ENCODE data around the gene DAB2IP. TPM values are rescaled to one million over a fixed set of nuclear protein-coding genes. Genes with fewer than 3 reads are reported as not detected.

The DAB2IP gene
- total RNA-seq, 1 experiment from 2014 or later, result 46.7 TPM

GRCh38 chr9:121660876-121661275, 9.4 kb downstream of the DAB2IP start:
- Histone ChIP-seq H3K27ac (no peak overlapping the region), H3K36me3 (ENCODE audit: low read depth) (no peaks in the 10 kb centered on the region), H3K9me2 (ENCODE audit: insufficient read depth) (no peaks in the 10 kb centered on the region), H3F3A (ENCODE audit: insufficient read depth, low read depth) (no peaks in the 10 kb centered on the region), H3K79me2 (ENCODE audit: low read depth) (no peaks in the 10 kb centered on the region), H3K4me2 (no peak overlapping the region), H4K20me1 (ENCODE audit: insufficient read depth) (no peaks in the 10 kb centered on the region; the same call in 1 of the 2 replicates), H2AFZ (no peak overlapping the region), H3K4me3 (no peak overlapping the region), H3K27me3 (ENCODE audit: insufficient read depth, low read depth) (no peaks in the 10 kb centered on the region), H3K4me1 (replicated peaks; ENCODE audit: insufficient read depth) (no peaks in the 10 kb centered on the region), H3K9me3 (ENCODE audit: insufficient read depth, low read depth) (no peaks in the 10 kb centered on the region)
- no peak for TF ChIP-seq CTCF (conservative IDR thresholded peaks at IDR 0.05)
- no peak for TF ChIP-seq EZH2 (IDR thresholded peaks at IDR 0.05; ENCODE audit: low read depth)
- POLR2A ChIA-PET (ENCODE audit: unreplicated experiment), result no interaction called here
- no TSS peak for BruUV-seq (replicated peaks)
- intact Hi-C loops (cut with micrococcal nuclease; ENCODE audit: unreplicated experiment), result no loop called here
- no peak for DNase-seq
- CTCF ChIA-PET, result no interaction called here

- Histone ChIP-seq H4K20me1 (ENCODE audit: insufficient read depth) (no peaks in the 10 kb centered on the region; the same call in 1 of the 2 replicates), H3K36me3 (ENCODE audit: low read depth) (no peaks in the 10 kb centered on the region), H3K4me2 (no peak overlapping the region), H3K9me2 (ENCODE audit: insufficient read depth) (no peaks in the 10 kb centered on the region), H3K27ac (no peak overlapping the region), H3K27me3 (ENCODE audit: insufficient read depth, low read depth) (no peaks in the 10 kb centered on the region), H3K4me3 (no peak overlapping the region), H2AFZ (no peak overlapping the region), H3K4me1 (replicated peaks; ENCODE audit: insufficient read depth) (no peaks in the 10 kb centered on the region), H3K79me2 (ENCODE audit: low read depth) (no peaks in the 10 kb centered on the region), H3K9me3 (ENCODE audit: insufficient read depth, low read depth) (no peaks in the 10 kb centered on the region), H3F3A (ENCODE audit: insufficient read depth, low read depth) (no peaks in the 10 kb centered on the region)
- DNase-seq, result no peak
- intact Hi-C loops (cut with micrococcal nuclease; ENCODE audit: unreplicated experiment), result no loop called here
- no peak for TF ChIP-seq EZH2 (IDR thresholded peaks at IDR 0.05; ENCODE audit: low read depth)
- no peak for TF ChIP-seq CTCF (conservative IDR thresholded peaks at IDR 0.05)
- CTCF ChIA-PET, result no interaction called here
- no TSS peak for BruUV-seq (replicated peaks)
- POLR2A ChIA-PET (ENCODE audit: unreplicated experiment), result no interaction called here
Observed at GRCh38 chr9:121661328-121661727, 9.9 kb downstream of the DAB2IP start.

- Histone ChIP-seq H3F3A (ENCODE audit: insufficient read depth, low read depth) (no peaks in the 10 kb centered on the region), H3K27me3 (ENCODE audit: insufficient read depth, low read depth) (no peaks in the 10 kb centered on the region), H3K4me1 (replicated peaks; ENCODE audit: insufficient read depth) (no peaks in the 10 kb centered on the region), H3K4me2 (no peak overlapping the region), H2AFZ (no peak overlapping the region), H3K36me3 (ENCODE audit: low read depth) (no peaks in the 10 kb centered on the region), H3K79me2 (ENCODE audit: low read depth) (no peaks in the 10 kb centered on the region), H4K20me1 (ENCODE audit: insufficient read depth) (no peaks in the 10 kb centered on the region; the same call in 1 of the 2 replicates), H3K9me3 (ENCODE audit: insufficient read depth, low read depth) (no peaks in the 10 kb centered on the region), H3K9me2 (ENCODE audit: insufficient read depth) (no peaks in the 10 kb centered on the region), H3K27ac (no peak overlapping the region), H3K4me3 (no peak overlapping the region)
- intact Hi-C loops (cut with micrococcal nuclease; ENCODE audit: unreplicated experiment), result no loop called here
- POLR2A ChIA-PET (ENCODE audit: unreplicated experiment), result no interaction called here
- no TSS peak for BruUV-seq (replicated peaks)
- CTCF ChIA-PET, result no interaction called here
- TF ChIP-seq EZH2 (IDR thresholded peaks at IDR 0.05; ENCODE audit: low read depth) (no peak), CTCF (conservative IDR thresholded peaks at IDR 0.05) (no peak)
- DNase-seq, result no peak
Observed at GRCh38 chr9:121662359-121662758, 10.9 kb downstream of the DAB2IP start.

All from PC-9 (cell line).